Vagina (tissue), 2 donors: ENCODE measurements around the gene TRIO.

Experiments
- POLR2A ChIP-seq, 2 donors: fragments of 450-650 bp; IDR thresholded peaks; one replicate each; pipeline ENCODE4 v1.6.1; 2017; ENCODE audit warnings: antibody characterized with exemption in 2 of 2, mild to moderate bottlenecking in 2 of 2, moderate library complexity in 2 of 2
- POLR2AphosphoS5 ChIP-seq, 2 donors: sonication (generic); formaldehyde crosslinking; IDR thresholded peaks; one replicate each; pipeline ENCODE4 v1.9.0; 2017; ENCODE audit warnings: antibody characterized with exemption in 2 of 2, mild to moderate bottlenecking in 2 of 2, low read depth in 1 of 2; ENCODE audit not compliant: insufficient read depth in 1 of 2

DNA sequence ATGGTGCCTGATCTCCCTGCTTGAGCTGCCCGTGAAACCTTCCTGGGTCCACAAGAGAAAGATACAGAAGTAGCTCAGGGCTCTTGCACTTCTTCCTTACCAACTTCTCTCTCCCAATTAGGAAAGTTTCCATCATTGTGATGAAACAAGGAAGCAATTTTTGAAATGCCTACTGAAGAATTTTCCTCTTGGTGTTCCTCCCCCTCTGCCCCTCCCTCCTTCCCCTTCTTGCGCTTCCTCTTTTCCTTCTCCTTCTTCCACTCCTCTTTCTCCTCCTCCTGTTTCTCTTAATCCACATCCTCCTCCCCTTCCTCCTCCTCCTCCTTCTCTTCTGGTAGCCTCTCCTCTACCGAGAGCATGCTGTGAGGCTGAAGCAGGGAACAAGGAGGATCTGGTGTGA is 402.2 kb downstream of the TRIO start:
- TF ChIP-seq POLR2AphosphoS5 (IDR thresholded peaks at IDR 0.05; ENCODE audit: insufficient read depth in 1 of 2, low read depth in 1 of 2) (no peak), POLR2A (IDR thresholded peaks at IDR 0.05) (no peak)
